ENCODE measurements around the gene HTRA1. TPM values are rescaled to one million over a fixed set of nuclear protein-coding genes. Genes with fewer than 3 reads are reported as not detected.

HTRA1 gene
- total and polyA plus RNA-seq, 10 of the 15 experiments (the other 5 are each of a cell fraction or from before 2014, with no cell fraction given): 0.13 TPM; not detected in 9

GRCh38 chr10:122524811-122525210 is 63.5 kb downstream of the HTRA1 start (continued):
- TF ChIP-seq ZBTB11 (CRISPR knock-in tag; IDR thresholded peaks at IDR 0.05) (no peak), CEBPB (IDR thresholded peaks at IDR 0.05; ENCODE audit: borderline replicate concordance in 1 of 2, low read depth in 2 of 2, low read length in 2 of 2) (no peak), CEBPZ (IDR thresholded peaks at IDR 0.05; ENCODE audit: low read depth, low read length) (no peak), BMI1 (IDR thresholded peaks at IDR 0.05; ENCODE audit: borderline replicate concordance) (no peak), EGR1 (IDR thresholded peaks at IDR 0.05; ENCODE audit: borderline replicate concordance in 1 of 2, low read depth in 2 of 2, low read length in 2 of 2) (no peak)
- TF ChIP-seq, protein P1, sequence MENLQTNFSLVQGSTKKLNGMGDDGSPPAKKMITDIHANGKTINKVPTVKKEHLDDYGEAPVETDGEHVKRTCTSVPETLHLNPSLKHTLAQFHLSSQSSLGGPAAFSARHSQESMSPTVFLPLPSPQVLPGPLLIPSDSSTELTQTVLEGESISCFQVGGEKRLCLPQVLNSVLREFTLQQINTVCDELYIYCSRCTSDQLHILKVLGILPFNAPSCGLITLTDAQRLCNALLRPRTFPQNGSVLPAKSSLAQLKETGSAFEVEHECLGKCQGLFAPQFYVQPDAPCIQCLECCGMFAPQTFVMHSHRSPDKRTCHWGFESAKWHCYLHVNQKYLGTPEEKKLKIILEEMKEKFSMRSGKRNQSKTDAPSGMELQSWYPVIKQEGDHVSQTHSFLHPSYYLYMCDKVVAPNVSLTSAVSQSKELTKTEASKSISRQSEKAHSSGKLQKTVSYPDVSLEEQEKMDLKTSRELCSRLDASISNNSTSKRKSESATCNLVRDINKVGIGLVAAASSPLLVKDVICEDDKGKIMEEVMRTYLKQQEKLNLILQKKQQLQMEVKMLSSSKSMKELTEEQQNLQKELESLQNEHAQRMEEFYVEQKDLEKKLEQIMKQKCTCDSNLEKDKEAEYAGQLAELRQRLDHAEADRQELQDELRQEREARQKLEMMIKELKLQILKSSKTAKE (IDR thresholded peaks at IDR 0.05; ENCODE audit: low read depth, poor library complexity, severe bottlenecking): no peak
- TF ChIP-seq, protein P2, sequence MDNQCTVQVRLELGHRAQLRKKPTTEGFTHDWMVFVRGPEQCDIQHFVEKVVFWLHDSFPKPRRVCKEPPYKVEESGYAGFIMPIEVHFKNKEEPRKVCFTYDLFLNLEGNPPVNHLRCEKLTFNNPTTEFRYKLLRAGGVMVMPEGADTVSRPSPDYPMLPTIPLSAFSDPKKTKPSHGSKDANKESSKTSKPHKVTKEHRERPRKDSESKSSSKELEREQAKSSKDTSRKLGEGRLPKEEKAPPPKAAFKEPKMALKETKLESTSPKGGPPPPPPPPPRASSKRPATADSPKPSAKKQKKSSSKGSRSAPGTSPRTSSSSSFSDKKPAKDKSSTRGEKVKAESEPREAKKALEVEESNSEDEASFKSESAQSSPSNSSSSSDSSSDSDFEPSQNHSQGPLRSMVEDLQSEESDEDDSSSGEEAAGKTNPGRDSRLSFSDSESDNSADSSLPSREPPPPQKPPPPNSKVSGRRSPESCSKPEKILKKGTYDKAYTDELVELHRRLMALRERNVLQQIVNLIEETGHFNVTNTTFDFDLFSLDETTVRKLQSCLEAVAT (IDR thresholded peaks at IDR 0.05): no peak
- TF ChIP-seq, protein P3, sequence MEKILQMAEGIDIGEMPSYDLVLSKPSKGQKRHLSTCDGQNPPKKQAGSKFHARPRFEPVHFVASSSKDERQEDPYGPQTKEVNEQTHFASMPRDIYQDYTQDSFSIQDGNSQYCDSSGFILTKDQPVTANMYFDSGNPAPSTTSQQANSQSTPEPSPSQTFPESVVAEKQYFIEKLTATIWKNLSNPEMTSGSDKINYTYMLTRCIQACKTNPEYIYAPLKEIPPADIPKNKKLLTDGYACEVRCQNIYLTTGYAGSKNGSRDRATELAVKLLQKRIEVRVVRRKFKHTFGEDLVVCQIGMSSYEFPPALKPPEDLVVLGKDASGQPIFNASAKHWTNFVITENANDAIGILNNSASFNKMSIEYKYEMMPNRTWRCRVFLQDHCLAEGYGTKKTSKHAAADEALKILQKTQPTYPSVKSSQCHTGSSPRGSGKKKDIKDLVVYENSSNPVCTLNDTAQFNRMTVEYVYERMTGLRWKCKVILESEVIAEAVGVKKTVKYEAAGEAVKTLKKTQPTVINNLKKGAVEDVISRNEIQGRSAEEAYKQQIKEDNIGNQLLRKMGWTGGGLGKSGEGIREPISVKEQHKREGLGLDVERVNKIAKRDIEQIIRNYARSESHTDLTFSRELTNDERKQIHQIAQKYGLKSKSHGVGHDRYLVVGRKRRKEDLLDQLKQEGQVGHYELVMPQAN (conservative IDR thresholded peaks at IDR 0.05): no peak

Measured in GM12878 (cell line).